ENCODE data around the gene EEF2.

DNA sequence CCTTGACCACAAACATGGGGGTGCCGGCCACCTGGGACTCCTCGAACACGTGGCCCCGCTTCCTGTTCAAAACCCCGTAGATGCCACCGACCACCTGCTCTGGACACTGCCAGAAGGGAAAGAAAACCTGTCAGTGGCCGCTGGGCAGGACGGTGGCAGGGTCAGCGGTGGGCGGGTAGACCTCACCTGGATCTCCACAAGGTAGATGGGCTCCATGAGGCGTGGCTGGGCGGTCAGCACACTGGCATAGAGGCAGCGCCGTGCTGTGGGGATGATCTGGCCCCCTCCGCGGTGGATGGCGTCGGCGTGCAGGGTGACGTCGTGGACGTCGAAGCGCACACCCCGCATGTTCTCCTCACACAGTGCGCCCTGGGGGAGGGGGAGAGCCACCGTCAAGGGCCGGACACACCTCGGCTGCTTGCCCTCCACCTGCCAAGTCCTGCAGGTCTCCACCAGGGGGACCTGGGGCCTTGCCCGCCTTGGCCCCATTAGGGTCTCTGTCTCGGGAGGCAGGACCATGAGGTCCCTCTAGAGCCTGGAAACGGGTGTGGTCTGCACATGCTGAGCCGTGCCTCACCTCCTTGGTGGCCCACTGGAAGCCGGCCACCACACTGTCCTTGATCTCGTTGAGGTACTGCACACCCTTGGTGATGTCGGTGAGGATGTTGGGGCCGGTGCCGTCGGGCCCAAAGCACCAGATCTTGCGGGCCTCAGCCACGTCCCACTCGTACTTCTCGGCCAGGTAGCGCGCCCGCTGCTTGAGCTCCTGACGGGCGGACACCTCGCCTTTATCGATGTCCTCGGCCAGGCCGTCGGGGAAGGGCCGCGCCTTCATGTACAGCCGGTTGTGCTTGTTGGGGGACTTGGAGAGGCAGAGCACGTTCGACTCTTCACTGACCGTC is 7.8 kb downstream of the EEF2 start:
- TF ChIP-seq, protein P1, sequence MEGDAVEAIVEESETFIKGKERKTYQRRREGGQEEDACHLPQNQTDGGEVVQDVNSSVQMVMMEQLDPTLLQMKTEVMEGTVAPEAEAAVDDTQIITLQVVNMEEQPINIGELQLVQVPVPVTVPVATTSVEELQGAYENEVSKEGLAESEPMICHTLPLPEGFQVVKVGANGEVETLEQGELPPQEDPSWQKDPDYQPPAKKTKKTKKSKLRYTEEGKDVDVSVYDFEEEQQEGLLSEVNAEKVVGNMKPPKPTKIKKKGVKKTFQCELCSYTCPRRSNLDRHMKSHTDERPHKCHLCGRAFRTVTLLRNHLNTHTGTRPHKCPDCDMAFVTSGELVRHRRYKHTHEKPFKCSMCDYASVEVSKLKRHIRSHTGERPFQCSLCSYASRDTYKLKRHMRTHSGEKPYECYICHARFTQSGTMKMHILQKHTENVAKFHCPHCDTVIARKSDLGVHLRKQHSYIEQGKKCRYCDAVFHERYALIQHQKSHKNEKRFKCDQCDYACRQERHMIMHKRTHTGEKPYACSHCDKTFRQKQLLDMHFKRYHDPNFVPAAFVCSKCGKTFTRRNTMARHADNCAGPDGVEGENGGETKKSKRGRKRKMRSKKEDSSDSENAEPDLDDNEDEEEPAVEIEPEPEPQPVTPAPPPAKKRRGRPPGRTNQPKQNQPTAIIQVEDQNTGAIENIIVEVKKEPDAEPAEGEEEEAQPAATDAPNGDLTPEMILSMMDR (conservative IDR thresholded peaks at IDR 0.05; ENCODE audit: low read depth, low read length) = no peak; the same call in 1 of the 2 replicates
- no peak for TF ChIP-seq EZH2phosphoT487 (IDR thresholded peaks at IDR 0.05; ENCODE audit: borderline replicate concordance, low read length)

Measured in PC-3 (cell line).